OCI-LY3 (cell line): ENCODE measurements around the gene HAGH.

Experiments used
- CTCF ChIP-seq: fragments of 200-600, 300-600 bp; sonication (generic); IDR thresholded peaks from 2 replicates; pipeline ENCODE4 v1.5.1; 2014; ENCODE audit warnings: antibody characterized with exemption, low read length, low read depth
- EZH2phosphoT487 ChIP-seq: fragments of 200-600 bp; shearing (Covaris generic); IDR thresholded peaks from 2 replicates; pipeline ENCODE4 v1.6.1; 2018; ENCODE audit warnings: antibody characterized with exemption, mixed run types, low read depth

GRCh38 chr16:1791943-1792812 lies 34.4 kb downstream of the HAGH start:
- TF ChIP-seq CTCF = no peak
- no peak for TF ChIP-seq EZH2phosphoT487
